ENCODE measurements around the gene FBXO42. TPM values are rescaled to one million over a fixed set of nuclear protein-coding genes. Genes with fewer than 3 reads are reported as not detected.
A peak's percentile ranks its signal among the peaks of the same experiment; 100 is the strongest.

FBXO42 gene
- total RNA-seq, 3 donors from 2014 or later, result 20.3 to 28.5 (median 26.7) TPM

- Histone ChIP-seq H3K36me3 (no peaks in the 10 kb centered on the region), H3K4me3 (no peak overlapping the region), H3K27me3 (no peaks in the 10 kb centered on the region), H3K27ac (peak overlapping the region in 1 of 2 donors; percentile 50), H3K4me1 (peaks cover 10 to 16% of the 10 kb centered on the region in 2 donors), H3K9me3 (no peaks in the 10 kb centered on the region)
- peak; percentile 70 to 84 for DNase-seq (ENCODE audit: low spot score in 2 of 2)
- intact Hi-C loops (cut with DNase I; ENCODE audit: low total_unique reads), result no loop called here
- TF ChIP-seq CTCF (IDR thresholded peaks at IDR 0.05) (peak; percentile 78 to 85 (median 81)), POLR2A (IDR thresholded peaks at IDR 0.05) (no peak), POLR2AphosphoS5 (IDR thresholded peaks at IDR 0.05) (peak in 2 of 3 donors; percentile 41 to 50)
Measured at GRCh38 chr1:16243936-16244649, 108.2 kb downstream of the FBXO42 start.

GRCh38 chr1:16243215-16243610 lies 109.1 kb downstream of the FBXO42 start:
- no peak overlapping the region for H3K27ac ChIP-seq
- intact Hi-C loops (cut with DNase I; ENCODE audit: low total_unique reads), result no loop called here
- TF ChIP-seq CTCF (IDR thresholded peaks at IDR 0.05), result no peak
- no peak for TF ChIP-seq POLR2A (IDR thresholded peaks at IDR 0.05)
- no peak for TF ChIP-seq POLR2AphosphoS5 (IDR thresholded peaks at IDR 0.05)
- H3K27me3 ChIP-seq, result no peaks in the 10 kb centered on the region
- H3K4me3 ChIP-seq, result no peak overlapping the region
- H3K4me1 ChIP-seq, result peaks cover 5 to 8% of the 10 kb centered on the region in 2 donors
- no peaks in the 10 kb centered on the region for H3K9me3 ChIP-seq
- DNase-seq (ENCODE audit: low spot score in 2 of 2), result no peak
- no peaks in the 10 kb centered on the region for H3K36me3 ChIP-seq

DNA sequence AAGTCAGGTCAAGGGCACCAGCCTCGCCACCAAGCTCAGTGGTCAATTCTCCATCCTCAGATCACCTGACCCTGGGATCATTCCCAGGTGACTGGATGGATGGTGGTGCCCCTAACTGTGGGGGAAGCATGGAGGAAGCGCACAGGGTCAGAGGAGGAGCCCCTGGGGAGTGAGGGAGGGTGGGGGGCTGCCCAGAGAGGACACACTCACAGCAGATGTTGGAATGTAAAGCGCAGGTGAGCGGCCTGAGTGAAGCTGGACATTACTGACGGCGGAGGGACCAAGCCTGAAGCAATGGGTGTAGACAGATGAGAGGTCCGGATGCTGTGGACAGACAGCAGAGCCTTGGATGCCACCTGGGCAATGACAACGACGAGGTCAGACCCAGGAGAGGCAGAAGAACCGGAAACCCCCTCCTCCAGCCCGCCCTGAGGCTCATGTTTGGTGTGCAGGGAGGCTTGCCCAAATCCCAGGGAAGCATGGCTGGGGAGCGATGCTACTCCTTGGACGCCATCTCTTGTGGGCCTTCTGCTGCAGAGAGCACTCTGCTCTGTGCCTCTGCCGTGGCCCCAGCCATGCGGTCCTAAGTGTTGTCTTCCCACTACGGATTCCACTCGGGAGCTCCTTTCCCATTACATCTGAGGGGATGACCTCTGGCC lies 109.6 kb downstream of the FBXO42 start:
- no peak overlapping the region for H3K27ac ChIP-seq
- TF ChIP-seq POLR2A (IDR thresholded peaks at IDR 0.05) (no peak), CTCF (IDR thresholded peaks at IDR 0.05) (no peak), POLR2AphosphoS5 (IDR thresholded peaks at IDR 0.05) (no peak)
- no peaks in the 10 kb centered on the region for H3K36me3 ChIP-seq
- DNase-seq (ENCODE audit: low spot score in 2 of 2), result no peak
- H3K9me3 ChIP-seq, result no peaks in the 10 kb centered on the region
- H3K4me3 ChIP-seq, result no peak overlapping the region
- no peaks in the 10 kb centered on the region for H3K27me3 ChIP-seq
- intact Hi-C loops (cut with DNase I; ENCODE audit: low total_unique reads), result no loop called here
- H3K4me1 ChIP-seq, result peaks cover 0 to 4% of the 10 kb centered on the region in 2 donors

DNA sequence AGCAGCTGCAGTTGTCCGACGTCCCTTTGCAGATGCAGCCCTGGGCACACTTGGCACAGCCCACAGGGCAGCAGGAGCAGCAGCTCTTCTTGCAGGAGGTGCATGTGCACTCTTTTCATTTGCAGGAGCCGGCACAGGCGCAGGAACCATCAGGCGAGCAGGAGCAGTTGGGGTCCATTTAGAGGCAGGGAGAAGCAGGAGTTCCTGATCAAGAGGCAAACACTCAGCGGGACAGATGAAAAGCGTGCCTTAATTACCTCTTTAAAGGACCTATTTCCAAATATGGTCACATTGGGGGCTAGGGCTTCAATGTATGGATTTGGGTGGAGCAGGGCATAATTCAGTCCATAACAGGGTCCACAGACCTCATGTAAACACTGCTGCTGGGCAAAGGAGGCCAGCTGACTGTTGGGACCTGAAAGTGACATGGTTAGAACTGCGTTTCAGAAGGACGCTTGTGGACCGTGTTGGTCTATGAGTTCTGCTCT lies 111.0 kb downstream of the FBXO42 start:
- no peak for DNase-seq (ENCODE audit: low spot score in 2 of 2)
- TF ChIP-seq POLR2A (IDR thresholded peaks at IDR 0.05), result no peak
- no peak for TF ChIP-seq CTCF (IDR thresholded peaks at IDR 0.05)
- no peak for TF ChIP-seq POLR2AphosphoS5 (IDR thresholded peaks at IDR 0.05)
- intact Hi-C loops (cut with DNase I; ENCODE audit: low total_unique reads), result no loop called here

DNA sequence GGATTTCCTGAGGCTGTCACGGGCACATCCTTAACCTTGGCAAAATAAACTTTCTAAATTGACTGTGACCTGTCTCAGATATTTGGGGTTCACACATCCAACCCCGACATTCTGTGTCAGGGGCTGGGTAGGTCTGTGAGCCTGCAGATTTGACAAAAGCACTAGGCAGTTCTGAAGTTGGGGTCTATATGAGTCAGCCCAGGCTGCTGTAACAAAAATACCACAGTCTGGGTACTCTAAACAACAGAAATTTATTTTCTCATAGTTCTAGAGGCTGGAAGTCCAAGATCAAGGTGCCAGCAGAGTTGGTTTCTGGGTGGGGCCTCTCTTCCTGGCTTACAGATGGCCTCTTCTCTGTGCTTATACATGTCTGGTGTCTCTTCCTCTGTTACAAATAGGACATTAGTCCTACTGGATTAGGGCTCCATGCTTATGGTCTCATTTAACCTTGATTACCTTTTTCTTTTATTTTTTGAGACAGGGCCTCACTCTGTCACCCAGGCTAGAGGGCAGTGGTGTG lies 112.2 kb downstream of the FBXO42 start:
- Histone ChIP-seq H3K9me3 (no peaks in the 10 kb centered on the region), H3K27ac (no peak overlapping the region), H3K36me3 (no peaks in the 10 kb centered on the region), H3K4me3 (no peak overlapping the region), H3K27me3 (no peaks in the 10 kb centered on the region), H3K4me1 (peaks cover 4 to 5% of the 10 kb centered on the region in 2 donors)
- no peak for DNase-seq (ENCODE audit: low spot score in 2 of 2)
- intact Hi-C loops (cut with DNase I; ENCODE audit: low total_unique reads), result no loop called here
- no peak for TF ChIP-seq POLR2A (IDR thresholded peaks at IDR 0.05)
- TF ChIP-seq POLR2AphosphoS5 (IDR thresholded peaks at IDR 0.05), result no peak
- no peak for TF ChIP-seq CTCF (IDR thresholded peaks at IDR 0.05)

More for the DNA sequence above, 111.0 kb downstream of the FBXO42 start:
- no peaks in the 10 kb centered on the region for H3K9me3 ChIP-seq
- H3K4me3 ChIP-seq, result no peak overlapping the region
- H3K4me1 ChIP-seq, result peaks cover 2 to 5% of the 10 kb centered on the region in 2 donors
- H3K36me3 ChIP-seq, result no peaks in the 10 kb centered on the region
- no peak overlapping the region for H3K27ac ChIP-seq
- no peaks in the 10 kb centered on the region for H3K27me3 ChIP-seq

Measured in breast epithelium (tissue), 4 donors.